ENCODE results near the gene ROBO3. TPM values are rescaled to one million over a fixed set of nuclear protein-coding genes. Genes with fewer than 3 reads are reported as not detected.
A peak's percentile ranks its signal among the peaks of the same experiment; 100 is the strongest.

ROBO3 gene
- total RNA-seq, 1 experiment from 2014 or later: 6.2 TPM

GRCh38 chr11:124867700-124868099 is 2.5 kb downstream of the ROBO3 start:
- H3K4me1 Mint-ChIP-seq (ENCODE audit: low read depth, unreplicated experiment): peaks cover 5% of the 10 kb centered on the region
- Histone ChIP-seq H3K27me3 (replicated peaks; ENCODE audit: control insufficient read depth, insufficient read depth, low read length) (peaks cover 16% of the 10 kb centered on the region), H3K36me3 (ENCODE audit: control insufficient read depth, insufficient read depth, low read length) (no peaks in the 10 kb centered on the region), H3K9me3 (no peaks in the 10 kb centered on the region), H3K4me3 (ENCODE audit: low read depth, low read length) (no peak overlapping the region), H3K4me1 (peaks cover 21% of the 10 kb centered on the region)
- no TSS peak for BruUV-seq (replicated peaks)
- CTCF ChIA-PET: interaction anchor here (0.5 to 2.9 kb wide), 13 partner anchors 9 to 752 kb away, joined by 3 to 37 read pairs (median 5); no protein-coding TSS in a partner anchor
- no peak overlapping the region for H3K27ac Mint-ChIP-seq (ENCODE audit: unreplicated experiment)
- POLR2A ChIA-PET: no interaction called here
- no peak overlapping the region for H3K4me3 Mint-ChIP-seq (ENCODE audit: unreplicated experiment)
- intact Hi-C loops (cut with micrococcal nuclease; ENCODE audit: unreplicated experiment): loop anchor here (1.0 kb wide), 4 partner anchors 104 to 465 kb away; no protein-coding TSS in a partner anchor
- no peaks in the 10 kb centered on the region for H3K9me3 Mint-ChIP-seq (ENCODE audit: unreplicated experiment)
- H3K36me3 Mint-ChIP-seq (ENCODE audit: insufficient read depth, unreplicated experiment): no peaks in the 10 kb centered on the region
- peaks cover 35% of the 10 kb centered on the region for H3K27me3 Mint-ChIP-seq (ENCODE audit: insufficient read depth, unreplicated experiment)
- peak; percentile 58 to 59 for DNase-seq
- TF ChIP-seq CTCF (IDR thresholded peaks at IDR 0.05; ENCODE audit: insufficient read depth in 1 of 2, low read depth in 1 of 2, low read length in 1 of 2, severe bottlenecking in 1 of 2, unreplicated experiment in 1 of 2): peak; percentile 79 to 85

GRCh38 chr11:124868331-124869274 is 3.4 kb downstream of the ROBO3 start:
- peaks cover 12% of the 10 kb centered on the region for H3K4me1 ChIP-seq
- H3K36me3 ChIP-seq (ENCODE audit: control insufficient read depth, insufficient read depth, low read length): no peaks in the 10 kb centered on the region
- H3K36me3 Mint-ChIP-seq (ENCODE audit: insufficient read depth, unreplicated experiment): no peaks in the 10 kb centered on the region
- no peak overlapping the region for H3K4me3 Mint-ChIP-seq (ENCODE audit: unreplicated experiment)
- no peaks in the 10 kb centered on the region for H3K9me3 ChIP-seq
- intact Hi-C loops (cut with micrococcal nuclease; ENCODE audit: unreplicated experiment): no loop called here
- no peaks in the 10 kb centered on the region for H3K9me3 Mint-ChIP-seq (ENCODE audit: unreplicated experiment)
- H3K4me1 Mint-ChIP-seq (ENCODE audit: low read depth, unreplicated experiment): no peaks in the 10 kb centered on the region
- no peak overlapping the region for H3K4me3 ChIP-seq (ENCODE audit: low read depth, low read length)
- peaks cover 38% of the 10 kb centered on the region for H3K27me3 Mint-ChIP-seq (ENCODE audit: insufficient read depth, unreplicated experiment)
- POLR2A ChIA-PET: no interaction called here
- peaks cover 19% of the 10 kb centered on the region for H3K27me3 ChIP-seq (replicated peaks; ENCODE audit: control insufficient read depth, insufficient read depth, low read length)
- peak in 1 of 2 experiments; percentile 42 for DNase-seq
- H3K27ac Mint-ChIP-seq (ENCODE audit: unreplicated experiment): no peak overlapping the region
- no peak for TF ChIP-seq CTCF (IDR thresholded peaks at IDR 0.05; ENCODE audit: insufficient read depth in 1 of 2, low read depth in 1 of 2, low read length in 1 of 2, severe bottlenecking in 1 of 2, unreplicated experiment in 1 of 2)
- CTCF ChIA-PET: no interaction called here
- no TSS peak for BruUV-seq (replicated peaks)

GRCh38 chr11:124869331-124869730 is 4.1 kb downstream of the ROBO3 start:
- Histone ChIP-seq H3K4me3 (ENCODE audit: low read depth, low read length) (no peak overlapping the region), H3K36me3 (ENCODE audit: control insufficient read depth, insufficient read depth, low read length) (no peaks in the 10 kb centered on the region), H3K27me3 (replicated peaks; ENCODE audit: control insufficient read depth, insufficient read depth, low read length) (peaks cover 19% of the 10 kb centered on the region), H3K4me1 (peaks cover 11% of the 10 kb centered on the region), H3K9me3 (no peaks in the 10 kb centered on the region)
- no peak for TF ChIP-seq CTCF (IDR thresholded peaks at IDR 0.05; ENCODE audit: insufficient read depth in 1 of 2, low read depth in 1 of 2, low read length in 1 of 2, severe bottlenecking in 1 of 2, unreplicated experiment in 1 of 2)
- Mint-ChIP-seq H3K9me3 (ENCODE audit: unreplicated experiment) (no peaks in the 10 kb centered on the region), H3K36me3 (ENCODE audit: insufficient read depth, unreplicated experiment) (no peaks in the 10 kb centered on the region), H3K4me1 (ENCODE audit: low read depth, unreplicated experiment) (no peaks in the 10 kb centered on the region), H3K27ac (ENCODE audit: unreplicated experiment) (no peak overlapping the region), H3K4me3 (ENCODE audit: unreplicated experiment) (no peak overlapping the region), H3K27me3 (ENCODE audit: insufficient read depth, unreplicated experiment) (peaks cover 38% of the 10 kb centered on the region)
- intact Hi-C loops (cut with micrococcal nuclease; ENCODE audit: unreplicated experiment): no loop called here
- POLR2A ChIA-PET: no interaction called here
- CTCF ChIA-PET: no interaction called here
- no TSS peak for BruUV-seq (replicated peaks)
- DNase-seq: peak in 1 of 2 experiments; percentile 21
